ENCODE results near the gene ANO5. TPM values are rescaled to one million over a fixed set of nuclear protein-coding genes. Genes with fewer than 3 reads are reported as not detected.

The ANO5 gene
- total RNA-seq, 1 donor from 2014 or later = 1.2 TPM

DNA sequence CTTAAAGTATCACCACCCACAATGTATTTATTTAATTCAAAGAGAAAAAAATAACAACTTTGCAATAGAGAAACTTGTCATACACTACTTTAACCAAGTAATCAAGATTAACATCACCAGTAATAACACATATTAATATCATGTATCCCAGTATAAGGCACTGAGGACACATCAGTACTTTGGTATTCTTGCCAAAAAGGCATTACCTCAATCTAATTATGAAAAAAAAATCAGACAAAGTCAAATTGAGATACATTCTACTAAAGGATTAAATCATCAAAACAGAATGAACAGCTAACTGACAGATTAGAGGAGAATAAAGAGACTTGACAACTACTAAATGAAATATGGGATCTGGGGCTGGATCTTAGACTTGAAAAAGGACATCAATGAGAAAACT lies 109.5 kb downstream of the ANO5 start:
- no peak for ATAC-seq
- no peak for DNase-seq (ENCODE audit: low spot score)
- intact Hi-C loops (cut with DNase I) = loop anchor here (10.0 kb wide), 1 partner anchor 1658 kb away; no protein-coding TSS in a partner anchor

DNA sequence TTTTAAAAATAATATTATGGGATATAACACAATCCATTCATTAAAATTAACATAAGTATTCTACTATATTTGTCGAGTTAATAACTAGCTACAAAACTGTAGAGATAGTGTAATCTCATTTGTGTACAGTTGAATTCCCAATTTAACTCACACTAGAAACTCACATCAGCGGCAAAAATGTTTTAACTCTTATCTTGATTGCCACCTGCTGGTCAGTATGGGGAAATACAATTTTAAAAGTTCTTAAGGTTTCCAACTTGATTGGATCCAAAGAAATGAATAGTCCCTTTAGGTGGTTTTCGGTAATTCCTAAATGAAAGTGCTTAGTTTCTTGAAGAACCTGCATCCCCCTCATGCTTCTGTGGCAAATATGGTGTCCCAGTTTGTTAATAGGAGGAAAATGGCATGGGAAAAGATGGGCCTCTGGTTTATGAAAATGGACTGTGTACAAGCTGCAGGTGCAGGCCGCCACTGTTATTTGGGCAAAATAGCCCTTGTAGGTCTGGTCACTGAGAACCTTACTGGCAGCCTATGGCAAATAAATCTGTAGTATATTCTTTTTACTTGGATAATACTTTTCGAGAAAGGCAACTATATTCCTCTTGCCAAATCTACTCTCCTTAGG lies 111.6 kb downstream of the ANO5 start:
- intact Hi-C loops (cut with DNase I) = loop anchor here (10.0 kb wide), 1 partner anchor 1660 kb away; no protein-coding TSS in a partner anchor
- no peak for DNase-seq (ENCODE audit: low spot score)
- ATAC-seq = no peak

DNA sequence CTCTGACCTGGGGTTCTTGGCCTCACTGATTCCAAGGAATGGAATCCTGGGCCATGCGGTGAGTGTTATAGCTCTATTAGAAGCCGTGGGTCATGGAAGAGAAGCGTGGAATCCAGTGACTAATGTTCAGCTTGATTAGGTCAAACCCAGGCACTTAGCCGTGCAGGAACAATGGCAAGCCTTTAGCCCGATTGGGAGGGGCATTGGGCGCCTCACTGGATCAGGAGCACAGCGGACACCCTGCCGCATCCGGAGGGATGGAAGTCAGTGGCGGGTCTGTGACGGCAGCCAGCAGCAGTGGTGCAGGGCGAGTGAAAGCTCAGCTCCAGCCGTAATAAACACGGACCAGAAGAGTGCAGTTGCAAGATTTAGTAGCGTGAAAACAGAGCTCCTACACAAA lies 124.8 kb downstream of the ANO5 start:
- intact Hi-C loops (cut with DNase I) = no loop called here
- DNase-seq (ENCODE audit: low spot score) = no peak
- ATAC-seq = no peak

DNA sequence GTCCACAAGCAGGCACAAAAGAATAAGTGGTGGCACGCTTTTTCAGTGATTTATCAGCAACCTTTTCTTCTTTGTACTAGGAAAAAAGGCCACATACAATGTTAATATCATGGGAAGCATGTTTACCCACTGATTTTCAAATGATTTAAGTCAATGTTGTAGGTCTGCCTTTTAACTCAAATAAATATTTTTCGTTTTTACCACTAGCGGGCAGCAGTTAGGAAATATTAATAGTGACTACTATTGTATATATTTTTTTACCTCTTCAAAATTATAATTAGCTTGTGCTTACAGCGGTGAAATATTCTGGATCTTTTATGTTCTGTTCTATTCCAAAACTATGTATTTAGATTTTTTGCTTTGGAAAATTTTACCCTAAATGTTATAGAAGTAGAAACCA lies 138.9 kb downstream of the ANO5 start:
- intact Hi-C loops (cut with DNase I) = no loop called here
- no peak for ATAC-seq
- DNase-seq (ENCODE audit: low spot score) = no peak

Other genes starting within 250 kb of the ANO5 start
- not detected for gene SLC17A6, start 145.3 kb downstream of the ANO5 start, total RNA-seq

Measured in sciatic nerve (tissue), 2 donors.